ENCODE results near the gene PITRM1.
A peak's percentile ranks its signal among the peaks of the same experiment; 100 is the strongest.
"Not testable (repeated sequence)": the region's sequence is repeated elsewhere in the genome, so short reads cannot be mapped to it uniquely, and the experiment has no call there.

PITRM1 gene

DNA sequence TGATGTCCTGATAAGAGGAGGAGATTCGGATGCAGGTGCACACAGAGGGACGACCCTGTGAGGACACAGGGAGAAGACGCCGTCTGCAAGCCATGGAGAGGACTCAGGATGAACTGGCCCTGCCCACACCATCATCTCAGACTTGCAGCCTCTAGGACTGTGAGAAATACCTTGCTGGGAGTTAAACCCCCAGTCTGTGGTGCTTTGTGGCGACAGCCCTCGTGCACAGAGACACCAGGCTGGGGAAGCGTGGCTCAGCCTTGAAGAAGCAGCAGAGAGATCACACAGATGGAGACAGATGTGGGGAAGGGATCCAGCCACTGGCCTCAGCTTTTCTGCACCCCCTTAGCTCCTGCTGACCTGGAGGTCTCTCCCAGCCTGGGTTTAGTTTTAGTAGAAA, 26.3 kb upstream of the PITRM1 start:
- DNase-seq, result no peak

DNA sequence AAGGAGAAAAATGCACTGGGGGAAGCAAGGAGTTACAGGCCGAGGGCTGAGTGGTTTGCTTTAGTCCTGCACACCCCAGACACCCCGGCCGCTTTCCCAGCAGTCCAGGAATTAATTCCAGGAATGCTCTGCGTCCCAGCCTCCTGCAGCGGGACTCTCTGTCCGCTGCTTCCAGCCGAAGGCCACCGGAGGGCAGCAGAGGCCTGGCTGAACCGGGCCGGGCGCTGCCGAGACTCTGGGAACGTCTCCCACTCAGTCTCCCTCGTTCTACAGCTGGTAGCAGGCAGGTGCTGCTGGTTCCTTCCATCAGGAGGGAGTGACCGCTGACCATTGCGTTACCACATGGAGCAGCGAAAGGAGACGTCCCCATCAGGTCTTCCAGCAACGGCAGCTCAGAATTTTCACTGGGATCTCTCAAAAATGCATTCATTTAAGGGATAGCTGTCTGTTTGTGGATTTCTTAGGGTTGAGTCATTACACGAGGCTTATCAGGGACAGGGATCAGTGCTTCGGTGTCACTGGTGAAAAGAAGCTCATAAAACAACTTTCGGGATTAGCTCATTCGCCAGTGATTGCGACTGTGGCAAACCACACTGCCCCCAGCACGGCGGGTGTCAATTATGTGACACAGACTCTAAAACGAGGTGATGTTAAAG, 24.9 kb upstream of the PITRM1 start:
- DNase-seq, result peak; percentile 87

DNA sequence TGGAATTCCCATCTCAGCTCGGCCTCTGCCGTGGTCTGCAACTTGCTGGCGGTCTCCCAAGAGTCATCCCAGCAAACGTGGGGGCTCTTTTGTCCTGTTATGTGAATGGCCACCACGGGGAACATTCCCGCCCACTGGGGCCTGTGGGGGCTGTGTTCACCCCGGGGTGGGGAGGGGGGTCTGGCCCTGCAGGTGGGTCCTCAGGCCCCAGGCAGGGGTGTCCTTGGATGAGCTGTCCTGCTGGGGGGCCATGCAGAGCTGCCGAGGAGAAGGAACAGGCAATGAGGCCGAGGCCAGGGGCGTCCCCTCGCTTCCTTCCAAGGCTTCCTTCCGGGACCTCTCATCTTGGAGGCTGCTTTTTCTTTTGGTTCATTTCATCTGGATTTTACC, 24.4 kb upstream of the PITRM1 start:
- no peak for DNase-seq

DNA sequence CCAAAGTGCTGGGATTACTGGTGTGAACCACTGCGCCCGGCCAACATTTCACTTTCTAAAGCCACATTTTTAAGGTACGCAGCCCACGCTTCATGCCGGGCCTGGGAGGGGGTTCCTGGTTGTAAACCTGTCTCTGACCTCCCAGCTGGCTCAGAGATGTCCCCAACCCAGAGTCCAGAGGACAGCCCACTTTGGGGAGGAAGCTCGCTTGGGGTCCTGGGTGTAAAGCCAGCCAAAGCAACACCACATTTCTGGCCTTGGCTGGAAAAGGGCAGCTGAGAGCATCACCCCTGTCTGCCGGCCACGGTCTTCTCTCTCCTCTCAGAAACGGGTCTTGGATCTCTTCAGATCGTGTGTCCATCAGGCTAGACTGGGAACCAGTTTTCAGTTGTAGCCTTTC, 23.9 kb upstream of the PITRM1 start:
- DNase-seq, result no peak

DNA sequence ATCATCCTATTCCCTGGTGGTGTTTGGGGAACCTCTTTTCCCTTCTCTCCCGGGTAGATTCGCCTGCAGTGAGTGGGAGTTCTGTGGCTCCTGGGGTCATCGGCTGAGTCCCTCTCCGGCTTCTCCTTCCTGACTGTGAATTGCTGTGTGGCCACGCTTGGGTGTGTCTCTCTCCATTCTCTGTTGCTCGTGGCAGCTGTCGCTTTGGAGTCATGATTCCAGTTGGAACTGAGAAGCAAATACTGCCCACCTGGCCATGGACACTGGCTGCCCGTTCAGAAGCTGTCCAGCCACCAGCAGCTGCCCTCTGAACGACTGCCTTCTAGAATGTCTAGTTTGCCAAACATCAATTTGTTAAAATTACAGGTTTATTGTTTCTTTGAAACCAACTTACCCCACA, 23.1 kb upstream of the PITRM1 start:
- DNase-seq, result no peak

DNA sequence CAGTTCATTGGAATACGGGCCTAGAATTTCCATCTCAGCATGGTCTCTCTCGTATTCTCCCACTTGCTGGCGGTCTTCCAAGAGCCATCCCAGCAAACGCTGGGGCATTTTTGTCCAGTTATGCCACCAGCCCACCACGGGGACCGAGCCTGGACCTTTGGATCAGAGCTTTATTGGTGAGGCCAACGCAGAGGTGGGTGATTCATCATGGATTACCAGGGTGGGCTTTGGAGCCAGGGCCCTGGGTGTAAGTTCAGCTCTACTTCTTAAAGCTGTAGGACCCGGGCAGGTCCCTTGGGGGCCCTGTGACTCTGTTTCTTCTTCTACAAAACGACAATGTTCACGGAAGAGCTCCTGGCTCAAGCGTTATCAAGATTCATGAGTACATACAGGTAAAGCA, 22.7 kb upstream of the PITRM1 start:
- DNase-seq, result no peak

DNA sequence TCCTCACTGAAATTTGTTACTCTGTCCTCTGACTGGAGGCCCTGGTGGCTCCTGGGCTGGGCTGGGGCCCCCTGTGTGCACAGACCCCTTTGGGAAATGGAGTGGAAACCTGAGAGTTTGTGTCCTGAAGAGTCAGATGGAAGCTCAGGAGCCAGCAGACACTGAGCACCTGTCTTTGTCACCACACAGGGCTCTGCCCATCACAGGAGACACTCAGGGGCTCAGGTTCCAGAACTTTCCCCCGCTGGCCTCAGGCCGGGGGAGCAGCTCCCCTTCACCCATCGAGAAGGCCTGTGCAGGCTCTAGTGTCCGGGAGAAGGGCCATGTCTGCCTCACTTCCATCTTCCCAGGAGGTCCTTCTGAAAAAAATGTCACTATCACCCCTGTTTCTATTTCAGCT, 22.3 kb upstream of the PITRM1 start:
- no peak for DNase-seq

DNA sequence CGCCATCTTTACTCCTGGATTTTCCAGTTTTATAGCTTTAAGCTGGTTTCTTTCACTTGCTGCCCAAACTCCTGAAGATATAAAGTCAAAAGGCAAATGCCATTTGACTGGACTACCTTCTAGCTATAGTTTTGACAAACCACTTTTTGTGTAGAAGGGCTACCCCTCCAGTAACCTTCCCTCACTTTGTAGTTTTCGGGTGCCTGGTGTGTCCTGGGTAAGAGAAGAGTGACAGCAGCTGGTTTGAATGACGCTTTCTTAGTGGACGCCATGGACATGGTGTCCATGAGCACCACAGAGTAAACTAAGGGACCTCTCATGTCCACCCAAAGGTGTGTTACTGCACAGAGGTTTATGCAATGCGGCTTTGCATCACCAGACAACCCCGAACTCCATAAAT, 21.2 kb upstream of the PITRM1 start:
- DNase-seq, result no peak

DNA sequence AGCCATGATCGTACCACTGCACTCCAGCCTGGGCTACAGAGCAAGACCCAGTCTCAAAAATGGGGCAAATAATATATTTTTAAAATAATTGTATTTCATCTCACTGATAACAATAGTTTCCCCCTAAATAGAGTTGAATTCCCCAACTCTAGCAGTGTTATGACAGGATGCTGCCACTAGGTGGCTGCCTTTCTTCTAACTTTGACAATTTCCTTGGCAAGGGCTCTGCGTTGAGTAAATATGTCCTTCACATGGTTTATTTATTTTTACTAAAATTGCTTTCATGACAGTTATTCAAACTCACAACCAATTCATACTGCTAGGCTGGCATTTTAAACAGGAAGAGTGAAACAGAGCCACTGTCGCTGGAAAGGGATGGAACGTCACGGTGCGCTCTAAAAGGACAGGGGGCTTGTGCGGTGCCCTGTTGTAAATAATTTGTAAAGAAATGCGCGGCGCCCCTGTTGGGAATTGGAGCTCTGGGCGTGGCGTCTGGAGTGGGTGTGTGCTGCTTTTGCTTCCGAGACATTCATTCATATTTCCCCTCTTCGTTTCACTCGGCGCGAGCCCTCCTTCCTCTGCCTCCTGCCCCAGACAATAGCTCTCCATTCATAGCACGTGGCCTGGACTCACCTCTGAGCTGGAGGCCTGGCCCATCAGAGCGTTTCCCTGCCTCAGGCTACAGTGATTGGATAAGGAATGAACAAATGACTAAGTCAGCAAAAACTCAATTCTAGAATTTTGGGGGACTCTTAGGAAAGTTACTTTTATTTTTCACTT, 20.5 kb upstream of the PITRM1 start:
- DNase-seq, result peak; percentile 43

DNA sequence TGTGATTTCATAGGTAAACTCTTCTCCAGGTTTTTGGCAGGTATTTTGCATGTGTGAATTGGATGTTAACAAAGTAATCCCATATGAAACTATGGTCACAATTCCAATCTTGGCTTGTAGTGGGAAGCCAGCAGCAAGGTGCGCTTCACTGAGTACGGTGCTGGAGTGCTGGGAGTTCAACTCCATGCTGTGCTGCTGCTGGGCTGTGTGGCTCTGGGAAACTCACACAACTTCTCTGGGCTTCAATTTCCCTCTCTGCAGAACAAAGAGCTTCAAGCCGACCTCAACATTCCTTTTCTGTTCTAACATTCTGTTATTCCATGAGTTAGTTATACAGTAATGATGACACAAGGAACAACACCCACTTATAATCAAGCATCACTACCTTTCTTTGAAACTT, 18.2 kb upstream of the PITRM1 start:
- no peak for DNase-seq

DNA sequence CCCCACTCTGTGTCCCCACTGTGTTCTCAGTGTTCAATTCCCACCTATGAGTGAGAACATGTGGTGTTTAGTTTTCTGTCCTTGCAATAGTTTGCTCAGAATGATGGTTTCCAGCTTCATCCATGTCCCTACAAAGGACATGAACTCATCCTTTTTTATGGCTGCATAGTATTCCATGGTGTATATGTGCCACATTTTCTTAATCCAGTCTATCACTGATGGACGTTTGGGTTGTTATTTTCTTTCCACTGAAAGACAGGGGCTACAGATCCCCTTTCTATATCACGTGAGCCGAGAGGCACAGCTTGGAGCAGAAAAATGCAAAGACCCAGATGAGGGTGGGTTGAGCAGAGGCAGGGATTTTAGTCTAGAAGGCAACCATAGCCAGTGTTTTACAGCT, 14.6 kb upstream of the PITRM1 start:
- DNase-seq, result not testable (repeated sequence)

DNA sequence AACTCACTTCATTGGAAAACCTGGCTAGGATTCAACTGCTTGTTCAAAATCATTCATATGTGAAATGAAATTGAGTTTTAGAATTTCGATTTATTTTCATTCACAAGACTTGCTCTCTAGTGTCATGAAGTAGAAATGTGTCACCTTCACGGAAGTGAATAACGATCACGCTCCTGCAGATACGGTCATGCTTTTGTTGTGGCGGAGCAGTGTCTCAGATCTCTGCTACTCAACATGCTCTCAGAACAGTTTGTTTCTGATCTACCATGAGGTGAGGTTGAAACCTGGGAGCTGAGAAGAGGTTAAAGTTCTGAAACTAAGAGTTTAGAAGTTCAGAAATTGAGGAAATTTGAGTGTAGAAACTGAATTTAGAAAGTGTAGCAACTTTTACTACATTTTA, 13.8 kb upstream of the PITRM1 start:
- DNase-seq, result no peak

DNA sequence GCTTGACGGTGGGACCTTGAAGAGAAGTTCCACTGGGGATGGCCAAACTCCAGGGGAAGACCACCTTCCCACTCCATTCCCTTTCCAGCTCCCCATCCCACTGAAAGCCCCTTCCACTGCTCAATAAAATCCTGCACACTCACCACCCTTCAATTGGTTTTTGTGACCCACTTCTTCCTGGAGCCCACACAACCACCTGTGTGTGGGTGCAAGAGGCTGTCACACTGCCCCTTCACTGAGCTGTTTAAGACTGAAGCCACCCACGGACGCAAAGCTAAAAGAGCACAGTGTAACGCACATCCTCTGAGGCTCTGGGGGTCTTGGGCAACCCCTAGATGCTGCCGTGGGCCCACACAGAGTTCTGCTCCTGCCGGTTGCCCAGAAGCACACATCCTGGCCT, 12.8 kb upstream of the PITRM1 start:
- no peak for DNase-seq

DNA sequence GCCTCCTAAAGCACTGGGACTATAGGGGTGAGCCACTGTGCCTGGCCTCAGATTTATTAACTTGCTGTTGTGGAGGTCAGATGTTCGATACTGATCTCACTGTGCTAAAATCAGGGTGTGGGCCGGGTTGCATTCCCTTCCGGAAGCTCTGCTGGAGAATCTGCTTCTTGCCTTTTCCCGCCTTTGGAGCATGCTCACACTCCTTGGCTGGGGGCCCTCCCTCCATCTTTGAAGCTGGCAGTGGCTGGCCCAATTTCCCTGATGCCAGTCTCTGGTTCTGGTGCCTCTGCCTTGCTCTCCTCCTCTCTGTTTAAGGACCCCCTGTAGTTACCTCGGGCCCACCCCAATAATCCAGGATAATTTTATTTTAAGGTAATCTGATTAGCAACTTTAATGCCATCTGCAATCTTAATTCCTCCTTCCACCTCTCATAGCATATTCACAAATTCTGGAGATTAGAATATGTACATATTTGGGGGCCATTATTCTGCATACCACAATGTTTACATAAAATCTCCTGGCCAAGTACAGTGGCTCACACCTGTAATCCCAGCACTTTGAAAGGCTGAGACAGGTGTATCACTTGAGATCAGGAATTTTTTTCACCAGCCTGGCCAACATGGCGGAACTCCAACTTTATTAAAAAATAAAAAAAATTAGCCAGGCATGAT, 7.9 kb upstream of the PITRM1 start:
- DNase-seq, result no peak

DNA sequence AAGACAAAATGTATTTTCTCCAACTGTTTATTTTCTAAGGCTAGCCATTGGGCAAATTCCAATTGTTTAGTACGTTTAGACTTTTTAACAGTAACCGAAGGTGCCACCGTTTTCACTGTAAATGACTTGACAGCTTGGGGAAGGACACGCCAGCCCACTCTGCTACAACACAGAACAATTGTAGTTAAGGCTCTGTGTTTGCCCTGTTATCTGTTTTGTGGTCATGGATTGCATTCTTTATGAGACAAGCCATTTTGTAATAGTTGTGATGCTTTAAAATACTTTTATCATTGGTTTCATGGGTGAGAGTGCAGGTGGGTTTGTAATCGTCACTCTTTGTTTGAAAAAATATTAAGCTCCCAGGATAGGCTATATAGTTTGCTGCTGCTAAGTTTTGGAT, 6.6 kb upstream of the PITRM1 start:
- no peak for DNase-seq

DNA sequence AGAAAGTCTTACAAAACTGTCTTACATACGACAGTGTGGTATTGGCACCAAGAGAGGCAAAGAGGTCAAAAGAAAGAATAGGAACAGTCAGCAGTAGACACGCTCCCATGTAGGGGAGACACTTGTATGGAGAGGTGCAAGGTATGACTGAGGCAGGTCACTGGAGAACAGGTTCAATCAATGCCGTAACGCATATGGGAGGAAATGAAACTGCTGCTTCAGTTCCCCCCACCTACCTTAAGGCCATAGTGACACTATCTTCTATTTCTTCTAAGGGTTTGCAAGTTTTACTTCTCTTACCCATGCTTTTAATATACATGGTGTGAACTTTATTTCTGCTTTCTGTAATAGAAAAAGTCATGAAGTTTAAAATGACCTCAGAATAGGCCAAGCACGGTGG, 5.5 kb upstream of the PITRM1 start:
- no peak for DNase-seq

DNA sequence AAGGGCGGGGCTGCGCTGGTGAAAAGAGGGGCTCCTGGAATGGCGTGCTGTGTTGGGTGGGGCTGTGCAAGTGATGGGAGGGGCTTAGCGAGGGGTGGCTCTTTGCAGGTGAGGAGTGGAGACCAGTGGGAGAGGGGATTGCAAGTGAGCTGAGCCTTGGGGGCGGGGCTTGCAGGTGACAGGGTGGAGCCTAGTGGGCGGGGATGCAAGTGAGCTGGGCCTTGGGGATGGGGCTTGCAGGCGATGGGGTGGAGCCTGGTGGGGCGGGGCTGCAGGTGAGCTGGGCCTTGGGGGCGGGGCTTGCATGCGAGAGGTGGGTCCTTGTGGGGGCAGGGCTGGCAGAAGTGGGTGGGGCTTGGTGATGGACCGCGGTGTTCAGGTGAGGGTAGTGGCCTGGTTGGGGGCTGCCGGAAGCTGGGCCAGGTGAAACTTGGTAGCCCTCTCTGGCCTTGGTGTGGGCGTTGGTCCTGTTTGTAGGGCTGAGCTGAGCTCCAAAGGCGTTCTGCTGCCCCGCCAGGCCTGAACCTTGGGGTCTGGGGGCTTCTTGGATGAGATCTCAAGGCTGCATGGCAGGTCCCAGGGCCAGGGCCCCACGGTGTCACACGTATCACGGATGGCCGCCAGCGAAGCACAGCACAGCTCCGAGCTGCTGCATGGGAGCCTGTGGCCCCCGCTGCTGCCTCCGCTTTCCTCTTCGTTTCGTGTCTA, 743 bp upstream of the PITRM1 start:
- DNase-seq, result no peak

DNA sequence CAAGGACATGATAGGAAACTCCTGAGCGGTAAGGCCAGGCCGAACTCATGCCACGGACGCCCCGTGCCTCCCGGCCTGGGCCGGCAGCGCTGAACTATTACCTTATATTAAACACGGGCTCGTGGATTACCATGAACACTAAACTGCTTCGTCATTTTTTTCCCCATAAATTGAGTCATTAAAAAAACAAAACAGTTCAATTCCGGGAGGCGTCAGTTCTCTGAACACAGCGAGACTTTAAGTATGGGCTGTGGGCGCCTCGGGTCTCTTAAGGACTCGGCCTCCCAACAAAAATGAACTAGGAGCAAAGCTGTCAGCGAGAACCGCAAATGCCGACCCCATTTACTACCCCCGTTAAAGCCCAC, 519 bp downstream of the PITRM1 start:
- DNase-seq, result peak; percentile 66

DNA sequence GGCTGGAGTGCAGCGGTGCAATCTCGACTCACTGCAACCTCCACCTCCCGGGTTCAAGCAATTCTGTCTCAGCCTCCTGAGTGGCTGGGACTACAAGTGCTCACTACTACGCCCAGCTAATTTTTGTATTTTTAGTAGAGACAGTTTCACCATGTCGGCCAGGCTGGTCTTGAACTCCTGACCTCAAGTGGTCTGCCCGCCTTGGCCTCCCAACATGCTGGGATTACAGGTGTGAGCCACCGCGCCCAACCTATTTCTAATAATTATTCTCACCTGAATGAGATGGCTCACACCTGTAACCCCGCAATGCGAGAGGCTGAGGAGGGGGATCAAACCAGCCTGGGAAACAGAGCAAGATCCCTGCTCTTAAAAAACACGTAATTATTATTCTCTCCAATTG, 1.1 kb downstream of the PITRM1 start:
- not testable (repeated sequence) for DNase-seq

DNA sequence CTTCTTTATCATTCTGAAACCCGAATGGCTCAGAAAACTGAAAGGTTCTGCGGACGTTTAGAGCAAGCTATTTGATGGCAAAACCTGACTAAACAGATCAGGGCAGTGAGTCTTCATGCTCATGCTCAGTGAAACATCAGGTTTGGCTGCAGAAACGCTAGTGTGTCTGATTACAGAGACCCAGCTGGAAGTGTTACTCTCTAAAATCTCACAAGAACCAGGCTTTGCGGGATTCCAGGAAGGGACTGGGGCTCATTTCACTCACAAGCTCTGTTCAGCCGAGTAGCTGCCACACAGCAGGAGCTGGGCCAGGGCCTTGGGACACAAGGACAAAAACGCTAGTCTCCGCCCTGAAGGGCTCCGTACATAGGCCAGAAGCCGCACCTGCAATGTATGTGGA, 2.9 kb downstream of the PITRM1 start:
- DNase-seq, result no peak

DNA sequence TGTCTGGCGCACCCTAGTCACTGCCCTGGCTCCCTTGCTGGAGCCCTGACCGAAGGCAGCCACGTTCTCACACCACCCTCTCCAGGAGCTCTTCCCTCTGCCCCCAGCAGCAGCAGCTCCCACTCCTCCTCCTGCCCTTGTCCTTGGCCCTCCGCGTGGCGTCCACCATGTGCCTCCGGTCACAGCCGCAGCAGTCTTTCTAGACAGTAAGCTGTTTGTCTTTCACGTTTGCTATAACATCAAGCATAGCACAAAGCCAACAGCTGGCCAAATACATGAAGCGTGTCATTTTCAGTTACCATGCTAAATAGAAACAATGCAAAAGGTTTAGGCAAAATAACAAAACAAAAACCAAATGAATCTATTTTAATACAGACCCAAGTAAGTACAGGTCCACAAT, 3.3 kb downstream of the PITRM1 start:
- no peak for DNase-seq

DNA sequence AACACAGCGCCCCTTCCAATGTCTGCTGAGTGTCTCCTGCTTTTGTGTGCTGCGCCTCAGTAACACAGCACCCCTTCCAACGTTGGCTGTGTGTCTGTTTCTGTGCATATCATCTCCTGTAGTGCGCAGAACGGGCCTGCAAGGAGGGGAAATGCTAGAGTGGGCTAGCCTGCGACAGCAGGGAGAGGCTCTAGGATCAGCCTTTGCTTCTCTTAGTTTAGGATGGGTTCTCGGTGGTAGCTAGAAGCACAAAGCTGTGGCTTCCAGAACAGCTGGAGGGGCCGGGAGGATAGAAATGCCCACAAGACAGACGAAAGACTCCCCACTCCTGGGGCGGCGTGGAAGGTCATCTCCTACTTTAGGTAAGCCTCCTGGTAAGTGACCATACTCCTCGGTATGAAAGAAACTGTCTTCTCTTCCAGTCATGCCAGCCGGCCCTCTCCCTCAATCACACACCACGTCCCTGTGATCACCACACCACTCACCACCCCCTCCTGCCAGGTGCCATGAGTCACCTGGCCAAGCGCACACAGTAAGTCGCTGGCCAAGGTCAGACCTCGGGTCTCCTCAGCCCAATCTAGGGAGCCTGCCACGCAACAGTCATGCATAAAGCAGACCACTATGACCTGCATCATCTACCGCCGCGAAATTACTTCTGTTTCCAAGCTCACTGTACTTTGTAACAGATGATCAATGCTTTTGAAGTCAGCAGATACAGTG, 4.8 kb downstream of the PITRM1 start:
- DNase-seq, result no peak
